ENCODE results near the gene TMEM219. TPM values are rescaled to one million over a fixed set of nuclear protein-coding genes. Genes with fewer than 3 reads are reported as not detected.

Gene TMEM219
- total and polyA plus RNA-seq, 2 of the 8 experiments (the other 6 are each of a cell fraction or from before 2014, with no cell fraction given), result 60.2 to 116 TPM

DNA sequence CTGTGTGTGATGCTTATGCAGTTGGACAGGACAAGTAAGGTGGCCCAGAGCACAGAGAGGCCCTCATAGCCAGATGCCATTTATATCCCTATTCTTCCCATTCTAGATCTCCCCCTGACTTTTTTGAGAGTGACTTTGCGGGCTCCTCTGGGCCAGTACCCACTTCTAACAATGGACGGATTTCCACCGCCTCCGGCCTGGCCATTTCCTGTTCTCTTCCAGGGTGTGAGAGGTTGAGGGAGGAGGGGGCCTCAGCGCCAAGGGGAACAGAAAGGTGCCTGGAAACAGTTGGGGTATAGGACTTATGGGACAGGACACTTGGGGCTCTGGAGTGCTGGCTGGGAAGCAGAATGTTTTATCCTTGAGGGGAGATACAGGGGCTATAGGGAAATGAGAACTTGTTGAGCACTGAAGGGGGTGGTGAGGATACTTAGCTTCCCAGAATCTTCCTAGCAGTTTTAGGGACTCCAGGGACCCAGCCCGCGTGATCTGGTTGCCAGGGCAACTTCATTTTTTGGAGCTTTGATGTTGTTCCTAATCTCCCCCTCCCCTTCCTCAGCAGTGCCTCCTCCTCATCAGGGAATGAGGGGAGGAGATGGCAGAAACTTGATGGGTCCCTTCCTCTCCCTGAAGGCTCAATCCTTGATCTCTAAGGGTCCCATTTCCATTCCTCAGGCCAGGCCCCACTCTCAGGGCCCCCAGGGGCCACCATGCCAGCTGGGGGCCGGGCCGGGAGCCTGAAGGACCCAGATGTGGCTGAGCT lies 15.4 kb downstream of the TMEM219 start (continued):
- TF ChIP-seq, protein P1, sequence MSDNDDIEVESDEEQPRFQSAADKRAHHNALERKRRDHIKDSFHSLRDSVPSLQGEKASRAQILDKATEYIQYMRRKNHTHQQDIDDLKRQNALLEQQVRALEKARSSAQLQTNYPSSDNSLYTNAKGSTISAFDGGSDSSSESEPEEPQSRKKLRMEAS (IDR thresholded peaks at IDR 0.05), result no peak
- TF ChIP-seq SIRT6 (IDR thresholded peaks at IDR 0.05; ENCODE audit: low read length) (no peak), USF2 (IDR thresholded peaks at IDR 0.05; ENCODE audit: low read length) (no peak), E2F6 (IDR thresholded peaks at IDR 0.05) (no peak), KDM4A (IDR thresholded peaks at IDR 0.05; ENCODE audit: low read depth, low read length, severe bottlenecking) (no peak), HDAC6 (IDR thresholded peaks at IDR 0.05; ENCODE audit: low read depth, low read length) (no peak), NANOG (IDR thresholded peaks at IDR 0.05; ENCODE audit: insufficient read depth, low read depth, low read length, poor library complexity, severe bottlenecking) (no peak)

Measured in H1 (cell line).